Measurements from ENCODE around the gene EPHB6. TPM values are rescaled to one million over a fixed set of nuclear protein-coding genes. Genes with fewer than 3 reads are reported as not detected.

EPHB6 gene
- total RNA-seq, 1 donor from 2014 or later: 15.7 TPM

DNA sequence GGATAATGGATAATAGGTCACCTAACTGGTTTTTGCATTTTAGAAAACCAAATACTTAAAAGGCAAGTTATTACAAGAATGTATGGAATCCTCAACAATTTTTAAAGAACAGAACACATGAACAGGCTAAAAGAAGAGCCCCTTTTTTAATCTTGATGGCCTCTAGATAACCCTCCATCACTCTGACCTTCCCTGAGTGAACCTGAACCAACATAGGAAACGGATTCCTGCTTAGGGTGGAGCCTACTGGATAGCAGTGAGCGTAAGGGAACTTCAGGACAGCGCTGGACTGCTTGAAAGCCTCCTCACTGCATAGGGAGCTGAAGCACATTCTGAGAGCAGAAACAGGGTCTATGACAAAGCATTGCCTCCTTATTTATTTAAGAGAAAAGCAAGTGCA, 58.2 kb downstream of the EPHB6 start:
- H3K4me1 ChIP-seq (ENCODE audit: insufficient read depth, low read length): no peaks in the 10 kb centered on the region
- no peaks in the 10 kb centered on the region for H3K79me2 ChIP-seq (ENCODE audit: insufficient read depth, low read length)
- H3K27me3 ChIP-seq (ENCODE audit: insufficient read depth, low read length): no peaks in the 10 kb centered on the region
- no peaks in the 10 kb centered on the region for H4K20me1 ChIP-seq (ENCODE audit: insufficient read depth, low read length)
- no peaks in the 10 kb centered on the region for H3K36me3 ChIP-seq (ENCODE audit: insufficient read depth, low read length)
- H3K9me3 ChIP-seq (ENCODE audit: insufficient read depth, low read depth, low read length): no peaks in the 10 kb centered on the region
- TF ChIP-seq EZH2 (IDR thresholded peaks at IDR 0.05; ENCODE audit: insufficient read depth, low read length) (no peak), CTCF (IDR thresholded peaks at IDR 0.05; ENCODE audit: insufficient read depth, low read depth, low read length) (no peak)
- Mint-ChIP-seq H3K9me3 (ENCODE audit: unreplicated experiment) (no peaks in the 10 kb centered on the region), H3K27me3 (ENCODE audit: low read depth, unreplicated experiment) (peaks cover 10% of the 10 kb centered on the region), H3K4me1 (ENCODE audit: low read depth, unreplicated experiment) (peaks cover 1% of the 10 kb centered on the region), H3K4me3 (ENCODE audit: unreplicated experiment) (no peak overlapping the region), H3K36me3 (ENCODE audit: low read depth, unreplicated experiment) (no peaks in the 10 kb centered on the region), H3K27ac (ENCODE audit: unreplicated experiment) (no peak overlapping the region)
- H3K27ac ChIP-seq (ENCODE audit: low read depth, low read length): no peak overlapping the region
- H3K9ac ChIP-seq (ENCODE audit: low read length): no peak overlapping the region
- DNase-seq (ENCODE audit: low read depth): no peak
- H3K4me2 ChIP-seq (ENCODE audit: low read length): no peak overlapping the region
- H3K4me3 ChIP-seq (ENCODE audit: insufficient read depth, low read depth, low read length): no peak overlapping the region
- no peak for FAIRE-seq
- no peak overlapping the region for H2AFZ ChIP-seq (ENCODE audit: low read depth, low read length)

- no peak overlapping the region for H2AFZ ChIP-seq (ENCODE audit: low read depth, low read length)
- H4K20me1 ChIP-seq (ENCODE audit: insufficient read depth, low read length): no peaks in the 10 kb centered on the region
- DNase-seq (ENCODE audit: low read depth): no peak
- H3K27me3 Mint-ChIP-seq (ENCODE audit: low read depth, unreplicated experiment): peaks cover 12% of the 10 kb centered on the region
- H3K4me2 ChIP-seq (ENCODE audit: low read length): no peak overlapping the region
- peaks cover 1% of the 10 kb centered on the region for H3K4me1 Mint-ChIP-seq (ENCODE audit: low read depth, unreplicated experiment)
- H3K9ac ChIP-seq (ENCODE audit: low read length): no peak overlapping the region
- H3K27ac ChIP-seq (ENCODE audit: low read depth, low read length): no peak overlapping the region
- no peaks in the 10 kb centered on the region for H3K9me3 ChIP-seq (ENCODE audit: insufficient read depth, low read depth, low read length)
- H3K36me3 Mint-ChIP-seq (ENCODE audit: low read depth, unreplicated experiment): no peaks in the 10 kb centered on the region
- H3K4me1 ChIP-seq (ENCODE audit: insufficient read depth, low read length): no peaks in the 10 kb centered on the region
- H3K79me2 ChIP-seq (ENCODE audit: insufficient read depth, low read length): no peaks in the 10 kb centered on the region
- no peak for TF ChIP-seq CTCF (IDR thresholded peaks at IDR 0.05; ENCODE audit: insufficient read depth, low read depth, low read length)
- no peak for TF ChIP-seq EZH2 (IDR thresholded peaks at IDR 0.05; ENCODE audit: insufficient read depth, low read length)
- no peaks in the 10 kb centered on the region for H3K27me3 ChIP-seq (ENCODE audit: insufficient read depth, low read length)
- H3K36me3 ChIP-seq (ENCODE audit: insufficient read depth, low read length): no peaks in the 10 kb centered on the region
- H3K4me3 ChIP-seq (ENCODE audit: insufficient read depth, low read depth, low read length): no peak overlapping the region
- H3K27ac Mint-ChIP-seq (ENCODE audit: unreplicated experiment): no peak overlapping the region
- no peaks in the 10 kb centered on the region for H3K9me3 Mint-ChIP-seq (ENCODE audit: unreplicated experiment)
- no peak for FAIRE-seq
- H3K4me3 Mint-ChIP-seq (ENCODE audit: unreplicated experiment): no peak overlapping the region
Observed at GRCh38 chr7:142913566-142913965, 58.7 kb downstream of the EPHB6 start.

- H3K27ac ChIP-seq (ENCODE audit: low read depth, low read length): no peak overlapping the region
- H3K36me3 Mint-ChIP-seq (ENCODE audit: low read depth, unreplicated experiment): no peaks in the 10 kb centered on the region
- H2AFZ ChIP-seq (ENCODE audit: low read depth, low read length): no peak overlapping the region
- peaks cover 12% of the 10 kb centered on the region for H3K27me3 Mint-ChIP-seq (ENCODE audit: low read depth, unreplicated experiment)
- no peaks in the 10 kb centered on the region for H4K20me1 ChIP-seq (ENCODE audit: insufficient read depth, low read length)
- no peak overlapping the region for H3K27ac Mint-ChIP-seq (ENCODE audit: unreplicated experiment)
- no peak for FAIRE-seq
- no peak overlapping the region for H3K4me3 Mint-ChIP-seq (ENCODE audit: unreplicated experiment)
- no peak overlapping the region for H3K4me2 ChIP-seq (ENCODE audit: low read length)
- no peaks in the 10 kb centered on the region for H3K4me1 ChIP-seq (ENCODE audit: insufficient read depth, low read length)
- H3K36me3 ChIP-seq (ENCODE audit: insufficient read depth, low read length): no peaks in the 10 kb centered on the region
- no peak for TF ChIP-seq CTCF (IDR thresholded peaks at IDR 0.05; ENCODE audit: insufficient read depth, low read depth, low read length)
- TF ChIP-seq EZH2 (IDR thresholded peaks at IDR 0.05; ENCODE audit: insufficient read depth, low read length): no peak
- H3K9ac ChIP-seq (ENCODE audit: low read length): no peak overlapping the region
- no peaks in the 10 kb centered on the region for H3K9me3 ChIP-seq (ENCODE audit: insufficient read depth, low read depth, low read length)
- peaks cover 1% of the 10 kb centered on the region for H3K4me1 Mint-ChIP-seq (ENCODE audit: low read depth, unreplicated experiment)
- no peak for DNase-seq (ENCODE audit: low read depth)
- H3K4me3 ChIP-seq (ENCODE audit: insufficient read depth, low read depth, low read length): no peak overlapping the region
- no peaks in the 10 kb centered on the region for H3K27me3 ChIP-seq (ENCODE audit: insufficient read depth, low read length)
- H3K79me2 ChIP-seq (ENCODE audit: insufficient read depth, low read length): no peaks in the 10 kb centered on the region
- H3K9me3 Mint-ChIP-seq (ENCODE audit: unreplicated experiment): no peaks in the 10 kb centered on the region
Observed at GRCh38 chr7:142914121-142914520, 59.2 kb downstream of the EPHB6 start.
